Hepatocyte (in vitro differentiated cells): ENCODE results near the gene NPTXR.

Source experiments
- CTCF ChIP-seq: fragments of 200-600 bp; sonication (generic); IDR thresholded peaks from 2 replicates; pipeline ENCODE4 v1.5.1; 2016; ENCODE audit warnings: antibody characterized with exemption, mild to moderate bottlenecking; ENCODE audit not compliant: poor library complexity
- EZH2 ChIP-seq: fragments of 200-600 bp; sonication (generic); IDR thresholded peaks from 2 replicates; pipeline ENCODE4 v1.6.1; 2016; ENCODE audit warnings: antibody characterized with exemption, mild to moderate bottlenecking, borderline replicate concordance

- no peak for TF ChIP-seq CTCF
- no peak for TF ChIP-seq EZH2
These were observed 8.8 kb downstream of the NPTXR start for GRCh38 chr22:38834991-38835390.
